ENCODE data around the gene LCN10.
A peak's percentile ranks its signal among the peaks of the same experiment; 100 is the strongest.
"Not testable (repeated sequence)": the region's sequence is repeated elsewhere in the genome, so short reads cannot be mapped to it uniquely, and the experiment has no call there.

Gene LCN10

DNA sequence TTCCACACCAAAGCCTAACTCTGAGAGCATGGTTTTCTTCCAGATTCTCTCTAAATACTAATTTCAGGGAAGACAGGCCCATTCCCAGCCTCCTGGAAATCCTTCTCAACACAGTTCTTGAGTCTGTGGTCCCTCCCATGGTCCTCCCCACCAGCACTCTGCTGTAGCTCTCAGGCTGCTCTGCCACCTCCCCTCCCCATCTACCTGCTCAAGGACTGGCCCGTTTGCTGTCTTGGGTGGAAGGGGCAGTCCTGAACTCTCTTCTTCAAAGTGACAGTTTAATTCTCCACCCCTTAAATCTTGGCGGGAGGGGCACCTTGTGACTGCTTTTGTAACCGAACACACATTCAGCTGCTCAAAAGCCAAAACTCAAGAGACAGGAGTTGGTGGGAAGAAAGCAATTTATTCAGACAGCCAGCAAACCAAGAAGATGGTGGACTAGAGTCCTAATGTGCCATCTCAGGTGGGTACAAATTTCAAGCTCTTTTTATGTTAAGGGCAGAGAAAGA lies 29.2 kb upstream of the LCN10 start:
- DNase-seq (ENCODE audit: low spot score), result no peak

DNA sequence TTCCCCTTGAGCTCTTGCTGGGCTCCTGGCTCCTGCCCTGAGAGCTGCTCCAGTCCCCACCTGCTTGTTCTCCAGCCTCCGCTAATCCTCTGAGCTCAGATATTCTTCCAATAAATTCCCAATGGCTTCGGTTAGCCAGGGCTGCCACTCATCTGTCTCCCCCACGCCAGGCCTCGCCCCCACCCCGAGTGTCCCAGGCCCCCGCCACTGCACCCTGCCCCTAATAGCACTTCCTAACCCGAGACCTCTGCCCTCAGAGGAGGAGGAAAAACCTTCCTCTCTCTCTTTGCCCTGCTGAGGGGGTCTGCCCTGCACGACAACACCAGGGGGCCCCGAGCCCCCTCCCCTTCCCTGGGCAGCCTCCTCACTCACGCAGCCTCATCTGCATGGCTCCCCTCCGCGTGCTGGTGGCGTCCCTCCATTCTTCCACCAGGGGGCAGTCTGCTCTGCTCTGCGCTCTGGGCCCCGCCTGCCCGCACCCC lies 27.0 kb upstream of the LCN10 start:
- no peak for DNase-seq (ENCODE audit: low spot score)

- DNase-seq (ENCODE audit: low spot score), result not testable (repeated sequence)
Measured at GRCh38 chr9:136766410-136767120, 23.8 kb upstream of the LCN10 start.

- not testable (repeated sequence) for DNase-seq (ENCODE audit: low spot score)
Measured at GRCh38 chr9:136765745-136766409, 23.1 kb upstream of the LCN10 start.

- DNase-seq (ENCODE audit: low spot score), result no peak
Measured at GRCh38 chr9:136765041-136765440, 22.3 kb upstream of the LCN10 start.

DNA sequence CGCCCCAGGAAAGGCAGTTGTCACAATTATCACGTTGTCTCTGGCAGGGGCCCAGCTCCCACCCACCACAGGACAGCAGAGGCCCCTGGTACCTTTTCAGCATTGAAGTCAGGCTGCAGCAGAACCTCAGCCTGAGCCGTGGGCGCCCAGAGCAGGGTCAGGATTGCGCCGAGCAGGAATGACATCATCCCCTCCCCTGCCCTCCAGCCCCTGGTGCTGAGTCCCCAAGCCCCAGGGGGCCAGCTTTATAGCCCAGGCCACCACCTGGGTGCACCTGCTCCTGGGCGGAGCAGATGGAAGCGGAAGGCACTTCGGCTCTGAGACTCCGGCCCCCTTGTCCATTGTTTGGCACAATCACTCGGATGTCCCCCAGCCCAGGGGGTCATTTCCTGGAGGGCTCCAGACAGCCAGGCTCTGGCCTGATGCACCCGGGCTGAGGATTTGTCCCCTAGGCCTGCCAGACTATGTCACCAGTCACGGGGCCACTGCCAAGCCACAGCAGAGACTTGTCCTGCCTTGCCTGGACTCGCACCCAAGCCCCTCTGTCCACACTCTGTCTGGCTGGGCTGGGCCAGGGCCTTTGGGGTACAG lies 21.7 kb upstream of the LCN10 start, which contains the start of gene LCN15:
TSS of gene LCN15 (minus strand) at position 218 of the 591 bp plus-strand sequence. CDS start at position 188, 30 bp downstream.
- no peak for DNase-seq (ENCODE audit: low spot score)

GRCh38 chr9:136763649-136764035 lies 20.9 kb upstream of the LCN10 start:
- no peak for DNase-seq (ENCODE audit: low spot score)

- DNase-seq (ENCODE audit: low spot score), result no peak
Measured at GRCh38 chr9:136762915-136763648, 20.3 kb upstream of the LCN10 start.

GRCh38 chr9:136762221-136762691 lies 19.5 kb upstream of the LCN10 start:
- DNase-seq (ENCODE audit: low spot score), result no peak

GRCh38 chr9:136761545-136761981 lies 18.8 kb upstream of the LCN10 start:
- DNase-seq (ENCODE audit: low spot score), result no peak

- DNase-seq (ENCODE audit: low spot score), result peak; percentile 33
Measured at GRCh38 chr9:136760834-136761544, 18.2 kb upstream of the LCN10 start.

DNA sequence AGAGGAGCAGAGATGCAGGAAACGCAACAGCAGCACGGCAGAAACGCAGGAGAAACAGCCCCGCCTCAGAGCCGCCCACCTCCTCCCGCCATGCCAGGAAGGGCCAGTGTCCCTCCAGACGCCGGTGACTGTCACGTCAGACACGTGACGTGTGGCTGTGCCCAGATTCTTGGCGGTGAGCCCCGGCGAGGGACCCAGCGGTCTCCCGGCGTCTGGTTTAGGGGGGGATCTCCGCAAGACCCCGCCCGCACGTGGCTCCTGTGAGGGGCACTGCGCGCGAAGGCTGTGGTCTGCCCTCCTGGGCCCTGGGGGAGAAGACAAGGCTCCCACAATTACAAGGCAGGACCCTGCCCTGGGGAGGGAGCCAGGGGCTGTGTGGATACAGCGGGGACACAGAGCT lies 17.7 kb upstream of the LCN10 start:
- DNase-seq (ENCODE audit: low spot score), result no peak

DNA sequence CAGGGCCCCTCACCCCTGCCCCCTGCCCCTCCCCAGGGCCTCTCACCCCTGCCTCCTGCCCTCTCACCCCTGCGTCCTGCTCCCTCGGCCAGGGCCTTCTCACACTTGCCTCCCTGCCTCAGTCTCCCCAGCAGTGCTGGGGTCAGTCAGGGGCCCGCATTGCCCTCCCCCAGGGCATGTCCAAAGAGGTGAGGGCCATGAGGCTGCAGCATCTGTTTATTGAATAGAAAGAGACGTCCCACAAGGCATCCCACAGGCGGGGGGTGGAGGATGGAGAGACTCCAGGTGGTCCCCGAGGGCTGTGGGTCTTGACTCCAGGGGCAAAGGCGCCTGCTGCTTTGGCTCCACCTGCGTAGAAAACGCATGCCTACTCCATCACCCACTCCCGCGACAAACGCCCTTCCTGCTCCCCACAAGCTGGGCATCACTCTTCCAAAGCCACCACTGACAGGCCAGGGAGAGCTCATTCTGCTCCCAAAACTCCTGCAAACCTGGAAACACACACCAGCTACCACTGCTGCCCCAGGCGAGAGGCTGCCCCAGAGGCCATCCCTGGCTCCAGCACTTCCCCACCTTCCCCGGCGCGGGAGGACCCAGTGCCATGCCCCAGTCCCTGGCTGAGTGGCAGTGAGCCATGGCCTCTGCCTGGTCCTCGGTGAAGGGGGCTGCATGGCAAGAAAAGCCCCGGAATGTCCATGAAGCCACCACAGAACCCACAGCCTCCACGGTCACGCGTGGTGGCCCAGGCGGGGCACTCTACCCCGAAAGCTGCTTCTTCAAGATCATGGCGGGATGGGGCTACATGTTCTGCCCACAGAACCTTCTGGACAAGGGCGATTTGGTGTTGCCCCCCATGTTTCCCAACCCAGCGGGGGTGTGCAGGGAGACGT lies 16.9 kb upstream of the LCN10 start:
- no peak for DNase-seq (ENCODE audit: low spot score)

- no peak for DNase-seq (ENCODE audit: low spot score)
Measured at GRCh38 chr9:136759001-136759400, 16.3 kb upstream of the LCN10 start.

- DNase-seq (ENCODE audit: low spot score), result no peak
Measured at GRCh38 chr9:136757751-136758140, 15.0 kb upstream of the LCN10 start.

- no peak for DNase-seq (ENCODE audit: low spot score)
Measured at GRCh38 chr9:136757328-136757727, 14.6 kb upstream of the LCN10 start.

DNA sequence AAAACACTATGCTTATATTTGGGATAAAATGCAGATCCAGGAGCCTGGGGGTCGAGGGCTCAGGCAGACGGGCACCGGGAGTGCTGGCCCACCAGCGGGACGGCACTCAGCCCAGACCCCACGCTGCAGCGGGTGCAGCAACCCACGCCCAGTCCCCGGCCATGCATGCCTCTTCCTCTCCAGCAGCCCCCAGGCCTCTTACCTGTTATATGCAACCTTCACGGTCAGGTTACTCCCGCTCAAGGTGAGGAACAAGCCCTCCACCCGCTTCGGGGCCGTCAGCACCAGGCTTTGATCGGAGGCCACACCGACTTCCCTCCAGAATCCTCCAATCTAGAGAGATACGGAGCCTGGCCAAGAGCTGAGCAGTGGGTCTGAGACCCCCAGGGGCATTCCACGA lies 14.1 kb upstream of the LCN10 start:
- no peak for DNase-seq (ENCODE audit: low spot score)

GRCh38 chr9:136756134-136756438 lies 13.3 kb upstream of the LCN10 start:
- DNase-seq (ENCODE audit: low spot score), result no peak

- not testable (repeated sequence) for DNase-seq (ENCODE audit: low spot score)
Measured at GRCh38 chr9:136755302-136756133, 12.8 kb upstream of the LCN10 start.
